HK-2 (cell line): Measurements from ENCODE around the gene LRP8.
"Not testable (repeated sequence)": the region's sequence is repeated elsewhere in the genome, so short reads cannot be mapped to it uniquely, and the experiment has no call there.

ENCODE experiments used
- DNase-seq: peaks from one replicate; pipeline ENCODE4 v3.0.0-alpha.2; 2018; ENCODE audit not compliant: unreplicated experiment

LRP8 gene

GRCh38 chr1:53210954-53211353 lies 116.9 kb downstream of the LRP8 start:
- DNase-seq, result no peak

- DNase-seq, result no peak
These were observed 117.5 kb downstream of the LRP8 start for GRCh38 chr1:53210352-53210751.

- DNase-seq, result no peak
These were observed 120.1 kb downstream of the LRP8 start for GRCh38 chr1:53207726-53208125.

- no peak for DNase-seq
These were observed 121.0 kb downstream of the LRP8 start for GRCh38 chr1:53206735-53207379.

GRCh38 chr1:53206083-53206685 lies 121.7 kb downstream of the LRP8 start:
- DNase-seq, result not testable (repeated sequence)

- DNase-seq, result not testable (repeated sequence)
These were observed 122.4 kb downstream of the LRP8 start for GRCh38 chr1:53205496-53205895.

GRCh38 chr1:53203466-53203865 lies 124.4 kb downstream of the LRP8 start:
- DNase-seq, result no peak

- DNase-seq, result no peak
These were observed 129.6 kb downstream of the LRP8 start for GRCh38 chr1:53198241-53198651.

- DNase-seq, result no peak
These were observed 130.3 kb downstream of the LRP8 start for GRCh38 chr1:53197291-53198200.

GRCh38 chr1:53196485-53197290 lies 131.2 kb downstream of the LRP8 start, which contains the start of gene CPT2:
TSS of gene CPT2 (plus strand) at chr1:53196824. CDS start at chr1:53196944, 120 bp downstream.
- DNase-seq, result peak; percentile 90

GRCh38 chr1:53196017-53196484 lies 131.8 kb downstream of the LRP8 start:
- DNase-seq, result no peak

- no peak for DNase-seq
These were observed 132.4 kb downstream of the LRP8 start for GRCh38 chr1:53195246-53196016.
